ENCODE results near the gene ZNF207.
A peak's percentile ranks its signal among the peaks of the same experiment; 100 is the strongest.

Gene ZNF207

GRCh38 chr17:32323811-32324491 is 26.0 kb upstream of the ZNF207 start:
- peak overlapping the region; percentile 11; the same call in 1 of the 2 replicates for H3K27ac ChIP-seq (ENCODE audit: extremely low read depth, low read depth, low read length)
- H3K9me3 ChIP-seq (ENCODE audit: control insufficient read depth, insufficient read depth, low read depth, low read length), result no peaks in the 10 kb centered on the region
- CTCF ChIA-PET, result interaction anchor here (0.5 to 2.8 kb wide), 2 partner anchors 71 to 101 kb away, joined by 3 to 16 read pairs; no protein-coding TSS in a partner anchor
- H3K36me3 ChIP-seq (ENCODE audit: control insufficient read depth in 2 of 2, insufficient read depth in 1 of 2, low read length in 2 of 2), result peaks cover 0 to 10% of the 10 kb centered on the region in 2 experiments; a peak in 2 of 3 replicates
- TF ChIP-seq GLIS1 (tag by site-specific recombination; IDR thresholded peaks at IDR 0.05), result peak; percentile 82
- peak; percentile 62 for TF ChIP-seq ZIC2 (tag by site-specific recombination; IDR thresholded peaks at IDR 0.05)
- no peak for TF ChIP-seq BCL6B (tag by site-specific recombination; IDR thresholded peaks at IDR 0.05)
- TF ChIP-seq, protein P1, sequence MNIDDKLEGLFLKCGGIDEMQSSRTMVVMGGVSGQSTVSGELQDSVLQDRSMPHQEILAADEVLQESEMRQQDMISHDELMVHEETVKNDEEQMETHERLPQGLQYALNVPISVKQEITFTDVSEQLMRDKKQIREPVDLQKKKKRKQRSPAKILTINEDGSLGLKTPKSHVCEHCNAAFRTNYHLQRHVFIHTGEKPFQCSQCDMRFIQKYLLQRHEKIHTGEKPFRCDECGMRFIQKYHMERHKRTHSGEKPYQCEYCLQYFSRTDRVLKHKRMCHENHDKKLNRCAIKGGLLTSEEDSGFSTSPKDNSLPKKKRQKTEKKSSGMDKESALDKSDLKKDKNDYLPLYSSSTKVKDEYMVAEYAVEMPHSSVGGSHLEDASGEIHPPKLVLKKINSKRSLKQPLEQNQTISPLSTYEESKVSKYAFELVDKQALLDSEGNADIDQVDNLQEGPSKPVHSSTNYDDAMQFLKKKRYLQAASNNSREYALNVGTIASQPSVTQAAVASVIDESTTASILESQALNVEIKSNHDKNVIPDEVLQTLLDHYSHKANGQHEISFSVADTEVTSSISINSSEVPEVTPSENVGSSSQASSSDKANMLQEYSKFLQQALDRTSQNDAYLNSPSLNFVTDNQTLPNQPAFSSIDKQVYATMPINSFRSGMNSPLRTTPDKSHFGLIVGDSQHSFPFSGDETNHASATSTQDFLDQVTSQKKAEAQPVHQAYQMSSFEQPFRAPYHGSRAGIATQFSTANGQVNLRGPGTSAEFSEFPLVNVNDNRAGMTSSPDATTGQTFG (tag by site-specific recombination; IDR thresholded peaks at IDR 0.05; ENCODE audit: borderline replicate concordance), result no peak
- POLR2A ChIA-PET, result no interaction called here
- no peak overlapping the region for H3K4me3 ChIP-seq (ENCODE audit: low read depth, low read length)
- no peaks in the 10 kb centered on the region for H3K4me1 ChIP-seq (ENCODE audit: control insufficient read depth, insufficient read depth, low read length)

- ChIA-PET CTCF (interaction anchor here (0.6 to 3.3 kb wide), 3 partner anchors 8 to 229 kb away, joined by 3 to 28 read pairs (median 6); no protein-coding TSS in a partner anchor), POLR2A (no interaction called here)
- H3K4me1 ChIP-seq (ENCODE audit: control insufficient read depth, insufficient read depth, low read length), result no peaks in the 10 kb centered on the region
- H3K27ac ChIP-seq (ENCODE audit: extremely low read depth, low read depth, low read length), result no peak overlapping the region
- peaks cover 10 to 13% of the 10 kb centered on the region in 2 experiments for H3K36me3 ChIP-seq (ENCODE audit: control insufficient read depth in 2 of 2, insufficient read depth in 1 of 2, low read length in 2 of 2)
- TF ChIP-seq ZNF221 (tag by site-specific recombination; IDR thresholded peaks at IDR 0.05; ENCODE audit: borderline replicate concordance) (no peak), ZNF211 (tag by site-specific recombination; IDR thresholded peaks at IDR 0.05; ENCODE audit: low read depth) (no peak), ZNF37A (tag by site-specific recombination; IDR thresholded peaks at IDR 0.05) (no peak), ZNF670 (tag by site-specific recombination; IDR thresholded peaks at IDR 0.05; ENCODE audit: low read depth) (no peak), ZNF623 (tag by site-specific recombination; IDR thresholded peaks at IDR 0.05) (no peak), ZNF324 (tag by site-specific recombination; IDR thresholded peaks at IDR 0.05) (no peak), ZNF155 (tag by site-specific recombination; IDR thresholded peaks at IDR 0.05) (no peak), ZNF747 (tag by site-specific recombination; IDR thresholded peaks at IDR 0.05) (no peak), ZNF558 (tag by site-specific recombination; IDR thresholded peaks at IDR 0.05) (no peak), GLI2 (tag by site-specific recombination; IDR thresholded peaks at IDR 0.05; ENCODE audit: borderline replicate concordance, low read depth) (no peak), ZNF350 (tag by site-specific recombination; IDR thresholded peaks at IDR 0.05) (no peak), ZNF791 (tag by site-specific recombination; IDR thresholded peaks at IDR 0.05) (no peak), ZNF184 (tag by site-specific recombination; IDR thresholded peaks at IDR 0.05) (no peak), ZNF223 (tag by site-specific recombination; IDR thresholded peaks at IDR 0.05) (no peak), IKZF3 (tag by site-specific recombination; IDR thresholded peaks at IDR 0.05) (no peak), GLI4 (tag by site-specific recombination; IDR thresholded peaks at IDR 0.05) (no peak)
- TF ChIP-seq, protein P2, sequence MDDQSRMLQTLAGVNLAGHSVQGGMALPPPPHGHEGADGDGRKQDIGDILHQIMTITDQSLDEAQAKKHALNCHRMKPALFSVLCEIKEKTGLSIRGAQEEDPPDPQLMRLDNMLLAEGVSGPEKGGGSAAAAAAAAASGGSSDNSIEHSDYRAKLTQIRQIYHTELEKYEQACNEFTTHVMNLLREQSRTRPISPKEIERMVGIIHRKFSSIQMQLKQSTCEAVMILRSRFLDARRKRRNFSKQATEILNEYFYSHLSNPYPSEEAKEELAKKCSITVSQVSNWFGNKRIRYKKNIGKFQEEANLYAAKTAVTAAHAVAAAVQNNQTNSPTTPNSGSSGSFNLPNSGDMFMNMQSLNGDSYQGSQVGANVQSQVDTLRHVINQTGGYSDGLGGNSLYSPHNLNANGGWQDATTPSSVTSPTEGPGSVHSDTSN (CRISPR knock-in tag; IDR thresholded peaks at IDR 0.05), result no peak
- TF ChIP-seq, protein P3, sequence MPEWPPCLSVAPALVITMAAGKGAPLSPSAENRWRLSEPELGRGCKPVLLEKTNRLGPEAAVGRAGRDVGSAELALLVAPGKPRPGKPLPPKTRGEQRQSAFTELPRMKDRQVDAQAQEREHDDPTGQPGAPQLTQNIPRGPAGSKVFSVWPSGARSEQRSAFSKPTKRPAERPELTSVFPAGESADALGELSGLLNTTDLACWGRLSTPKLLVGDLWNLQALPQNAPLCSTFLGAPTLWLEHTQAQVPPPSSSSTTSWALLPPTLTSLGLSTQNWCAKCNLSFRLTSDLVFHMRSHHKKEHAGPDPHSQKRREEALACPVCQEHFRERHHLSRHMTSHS (tag by site-specific recombination; IDR thresholded peaks at IDR 0.05), result no peak
- H3K9me3 ChIP-seq (ENCODE audit: control insufficient read depth, insufficient read depth, low read depth, low read length), result no peaks in the 10 kb centered on the region
- no peak overlapping the region for H3K4me3 ChIP-seq (ENCODE audit: low read depth, low read length)
These were observed 22.0 kb upstream of the ZNF207 start for GRCh38 chr17:32327911-32328310.
